B cell (primary cell): ENCODE data around the gene CLASP2. TPM values are rescaled to one million over a fixed set of nuclear protein-coding genes. Genes with fewer than 3 reads are reported as not detected.
A peak's percentile ranks its signal among the peaks of the same experiment; 100 is the strongest.
"Not testable (repeated sequence)": the region's sequence is repeated elsewhere in the genome, so short reads cannot be mapped to it uniquely, and the experiment has no call there.

ENCODE experiments used
- ATAC-seq: fragments of 200-7000 bp; cut with Tn5 transposase; one replicate; pipeline ENCODE4 v1.10.0; 2021; ENCODE audit warnings: low read depth, mild to moderate bottlenecking, moderate number of reproducible peaks, moderate library complexity
- CTCF ChIA-PET: fragments of 350-600 bp; sonication (Branson Sonifier 250); formaldehyde crosslinking; loops from one replicate; lab custom pipeline; 2021; ENCODE audit warnings: antibody characterized with exemption, inconsistent platforms; lab: Charles Lee
- POLR2A ChIA-PET: fragments of 350-600 bp; sonication (Branson Sonifier 250); formaldehyde crosslinking; loops from one replicate; lab custom pipeline; 2021; ENCODE audit warnings: antibody characterized with exemption; lab: Charles Lee
- DNase-seq: peaks from one replicate; pipeline ENCODE4 v3.0.0; 2013
- H2AFZ ChIP-seq: 2 replicates; pipeline ENCODE4 v1.6.1; 2012; ENCODE audit warnings: mild to moderate bottlenecking, low read depth, low read length; ENCODE audit not compliant: insufficient read depth, poor library complexity, severe bottlenecking
- H3K27ac ChIP-seq, 2 donors: 1 replicate in 1 of 2; 2 replicates in 1 of 2; pipeline ENCODE4 v1.5.1; 2012 to 2013; ENCODE audit warnings: low read length in 2 of 2, mild to moderate bottlenecking in 2 of 2, moderate library complexity in 1 of 2
- H3K27me3 ChIP-seq, 4 experiments: fragments of 200-600 bp in 1 of 4; sonication (generic) in 1 of 4; replicated peaks in 1 of 4; 1 replicate in 2 of 4; 2 replicates in 2 of 4; pipeline versions ENCODE4 v1.6.1 to v1.7.0; 2013 to 2016; ENCODE audit warnings: low read length in 3 of 4, mild to moderate bottlenecking in 2 of 4, mixed read lengths in 1 of 4, moderate library complexity in 1 of 4; ENCODE audit not compliant: insufficient read depth in 4 of 4, control insufficient read depth in 3 of 4; ENCODE audit errors: control extremely low read depth in 1 of 4
- H3K36me3 ChIP-seq, 2 experiments: replicated peaks in 1 of 2; 1 replicate in 1 of 2; 2 replicates in 1 of 2; pipeline versions ENCODE4 v1.6.1 to v1.7.1; 2013; ENCODE audit warnings: low read length in 1 of 2; ENCODE audit not compliant: insufficient read depth in 2 of 2, control insufficient read depth in 1 of 2; ENCODE audit errors: control extremely low read depth in 1 of 2, extremely low read depth in 1 of 2
- H3K4me1 ChIP-seq, 2 donors: fragments of 200-600 bp in 1 of 2; sonication (generic) in 1 of 2; 1 replicate in 1 of 2; 2 replicates in 1 of 2; pipeline versions ENCODE4 v1.5.1 to v1.6.1; 2013 to 2017; ENCODE audit warnings: low read length in 2 of 2; ENCODE audit not compliant: control insufficient read depth in 2 of 2, insufficient read depth in 2 of 2
- H3K4me2 ChIP-seq: replicated peaks from 2 replicates; pipeline ENCODE3; 2012; ENCODE audit warnings: mild to moderate bottlenecking, low read depth, low read length; ENCODE audit not compliant: poor library complexity, severe bottlenecking
- H3K4me3 ChIP-seq, 5 experiments: fragments of 200-600 bp in 1 of 5; sonication (generic) in 1 of 5; 1 replicate in 3 of 5; 2 replicates in 2 of 5; pipeline versions ENCODE4 v1.5.1 to v1.7.0; 2011 to 2016; ENCODE audit warnings: low read length in 4 of 5, mild to moderate bottlenecking in 4 of 5, low read depth in 2 of 5, control low read depth in 1 of 5, moderate library complexity in 1 of 5; ENCODE audit not compliant: insufficient read depth in 1 of 5; ENCODE audit errors: control extremely low read depth in 1 of 5, extremely low read depth in 1 of 5
- H3K79me2 ChIP-seq: fragments of 200-600 bp; sonication (generic); one replicate; pipeline ENCODE4 v1.6.0; 2016; ENCODE audit warnings: low read length; ENCODE audit not compliant: control insufficient read depth, insufficient read depth
- H3K9ac ChIP-seq: fragments of 200-600 bp; sonication (generic); 2 replicates; pipeline ENCODE4 v1.6.1; 2017; ENCODE audit warnings: mild to moderate bottlenecking, low read length, moderate library complexity
- H3K9me3 ChIP-seq, 3 donors: one replicate each; pipeline versions ENCODE4 v1.6.1 to v1.7.1; 2013; ENCODE audit warnings: low read length in 2 of 3; ENCODE audit not compliant: control insufficient read depth in 2 of 3, insufficient read depth in 1 of 3; ENCODE audit errors: control extremely low read depth in 1 of 3
- H4K20me1 ChIP-seq: 2 replicates; pipeline ENCODE4 v1.6.0; 2012; ENCODE audit warnings: mild to moderate bottlenecking, low read length; ENCODE audit not compliant: insufficient read depth, control insufficient read depth, poor library complexity, severe bottlenecking
- H3K27ac Mint-ChIP-seq: one replicate; pipeline ENCODE4 v1.8.0; 2021; ENCODE audit warnings: mixed read lengths
- H3K27me3 Mint-ChIP-seq: one replicate; pipeline ENCODE4 v1.8.0; 2021; ENCODE audit warnings: mixed read lengths
- H3K4me1 Mint-ChIP-seq: one replicate; pipeline ENCODE4 v1.8.0; 2021; ENCODE audit warnings: mixed read lengths
- H3K4me3 Mint-ChIP-seq: one replicate; pipeline ENCODE4 v1.8.0; 2021; ENCODE audit warnings: mixed read lengths
- H3K9me3 Mint-ChIP-seq: one replicate; pipeline ENCODE4 v1.8.0; 2022; ENCODE audit warnings: mixed read lengths; ENCODE audit not compliant: insufficient read depth
- EZH2 ChIP-seq: IDR thresholded peaks from 2 replicates; pipeline ENCODE4 v1.6.1; 2012; ENCODE audit warnings: borderline replicate concordance, low read depth, mild to moderate bottlenecking, moderate library complexity, low read length; ENCODE audit not compliant: insufficient read depth, poor library complexity, severe bottlenecking
- WGBS: methylation state at CpG from one replicate; pipeline ENCODE4 v1.1.5; 2013; ENCODE audit warnings: missing lambda C conversion rate; ENCODE audit not compliant: insufficient coverage; 5-methylcytosine and 5-hydroxymethylcytosine counted together
- intact Hi-C: fragments of 100-400 bp; cut with micrococcal nuclease; formaldehyde crosslinking; loops from one replicate; pipeline ENCODE4 v1.10.0; 2022
- polyA plus RNA-seq: library from polyadenylated mRNA; depleted of rRNA; stranded (reverse); fragments of >200 nt; gene quantifications from 2 replicates; pipeline ENCODE4 v1.2.3, GENCODE V29; 2012
- small RNA-seq: library from RNA; depleted of rRNA; stranded (forward); fragments of <200 nt; gene quantifications from one replicate; pipeline ENCODE3, GENCODE V24; 2012; ENCODE audit warnings: low replicate concordance, low read depth; ENCODE audit not compliant: insufficient read length
- total RNA-seq, 2 donors: library from RNA; stranded (reverse); fragments of 120-200 nt in 1 of 2; gene quantifications; 1 replicate in 1 of 2; 2 replicates in 1 of 2; pipeline versions ENCODE4 v1.2.3 to v1.2.4, GENCODE V29; 2013 to 2022
- TF ChIP-seq, protein P1 (sequence below): fragments of 200-600 bp; IDR thresholded peaks from one replicate; pipeline ENCODE4 v1.8.0; 2022; ENCODE audit warnings: antibody characterized with exemption, mild to moderate bottlenecking

CLASP2 gene
- total and polyA plus RNA-seq, 2 donors (not counting 1 experiment from before 2014, with no cell fraction given): 10.7 to 109 TPM

GRCh38 chr3:33447958-33448357 lies 270.1 kb downstream of the CLASP2 start:
- H3K9me3 ChIP-seq: peaks cover 0 to 6% (median 3%) of the 10 kb centered on the region in 3 donors
- DNase-seq (no peak), ATAC-seq (no peak)
- H3K9me3 Mint-ChIP-seq: no peaks in the 10 kb centered on the region
- intact Hi-C loops: no loop called here
- peaks cover 10% of the 10 kb centered on the region for H3K4me1 Mint-ChIP-seq
- H3K4me3 ChIP-seq: no peak overlapping the region
- no peak for TF ChIP-seq EZH2
- TF ChIP-seq, protein P1, sequence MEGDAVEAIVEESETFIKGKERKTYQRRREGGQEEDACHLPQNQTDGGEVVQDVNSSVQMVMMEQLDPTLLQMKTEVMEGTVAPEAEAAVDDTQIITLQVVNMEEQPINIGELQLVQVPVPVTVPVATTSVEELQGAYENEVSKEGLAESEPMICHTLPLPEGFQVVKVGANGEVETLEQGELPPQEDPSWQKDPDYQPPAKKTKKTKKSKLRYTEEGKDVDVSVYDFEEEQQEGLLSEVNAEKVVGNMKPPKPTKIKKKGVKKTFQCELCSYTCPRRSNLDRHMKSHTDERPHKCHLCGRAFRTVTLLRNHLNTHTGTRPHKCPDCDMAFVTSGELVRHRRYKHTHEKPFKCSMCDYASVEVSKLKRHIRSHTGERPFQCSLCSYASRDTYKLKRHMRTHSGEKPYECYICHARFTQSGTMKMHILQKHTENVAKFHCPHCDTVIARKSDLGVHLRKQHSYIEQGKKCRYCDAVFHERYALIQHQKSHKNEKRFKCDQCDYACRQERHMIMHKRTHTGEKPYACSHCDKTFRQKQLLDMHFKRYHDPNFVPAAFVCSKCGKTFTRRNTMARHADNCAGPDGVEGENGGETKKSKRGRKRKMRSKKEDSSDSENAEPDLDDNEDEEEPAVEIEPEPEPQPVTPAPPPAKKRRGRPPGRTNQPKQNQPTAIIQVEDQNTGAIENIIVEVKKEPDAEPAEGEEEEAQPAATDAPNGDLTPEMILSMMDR: no peak
- H3K27ac ChIP-seq: no peak overlapping the region
- no peaks in the 10 kb centered on the region for H3K27me3 Mint-ChIP-seq
- CTCF ChIA-PET: no interaction called here
- POLR2A ChIA-PET: no interaction called here
- no peak overlapping the region for H3K9ac ChIP-seq
- no peaks in the 10 kb centered on the region for H3K27me3 ChIP-seq
- no peaks in the 10 kb centered on the region for H4K20me1 ChIP-seq
- peaks cover 0 to 5% of the 10 kb centered on the region in 2 donors for H3K4me1 ChIP-seq
- H3K4me2 ChIP-seq: no peak overlapping the region
- H3K79me2 ChIP-seq: no peaks in the 10 kb centered on the region
- no peak overlapping the region for H3K27ac Mint-ChIP-seq
- over 99% methylated on average over 15 of the region's 15 CpGs for WGBS
- no peaks in the 10 kb centered on the region for H3K36me3 ChIP-seq
- H2AFZ ChIP-seq: no peak overlapping the region
- no peak overlapping the region for H3K4me3 Mint-ChIP-seq

DNA sequence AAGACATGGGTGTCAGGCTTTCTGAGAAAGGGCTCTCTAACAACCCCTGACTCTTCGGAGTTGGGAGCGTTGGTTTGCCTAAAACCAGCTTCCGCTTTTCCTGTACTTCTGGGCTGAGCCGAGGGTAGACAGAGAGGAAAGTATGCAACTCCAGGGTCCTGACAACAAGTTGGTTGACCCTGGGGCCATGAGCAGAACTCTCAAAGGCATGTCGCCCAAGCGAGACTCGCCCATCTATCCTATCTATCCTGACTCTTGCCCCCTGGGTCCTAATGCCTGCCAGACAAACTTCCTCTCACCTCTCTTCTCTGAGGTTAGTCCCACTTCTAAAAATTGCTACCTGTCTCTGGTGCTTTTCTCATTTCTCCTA lies 270.8 kb downstream of the CLASP2 start:
- peaks cover 10% of the 10 kb centered on the region for H3K4me1 Mint-ChIP-seq
- H3K27me3 ChIP-seq, H3K27ac ChIP-seq, intact Hi-C loops, H3K79me2 ChIP-seq, H3K4me1 ChIP-seq, POLR2A ChIA-PET, H3K27me3 Mint-ChIP-seq, DNase-seq, ATAC-seq, H3K9me3 Mint-ChIP-seq, H3K9ac ChIP-seq, H3K4me3 ChIP-seq, CTCF ChIA-PET, H3K9me3 ChIP-seq, H3K36me3 ChIP-seq, H3K4me2 ChIP-seq, H4K20me1 ChIP-seq, H3K27ac Mint-ChIP-seq: not testable (repeated sequence)
- WGBS: 88% methylated on average over 7 of the region's 7 CpGs
- peak overlapping the region; percentile 62 for H2AFZ ChIP-seq
- peak overlapping the region; percentile 82 for H3K4me3 Mint-ChIP-seq

Small RNA genes lying within 50 kb of the gene (small RNA-seq; reads per million reads assigned to genes)
- gene COX6CP10: not detected
- not detected for gene RNA5SP128

Other genes starting within 250 kb of the CLASP2 start
- 276 TPM in 2 replicates for gene PDCD6IP, start 80.4 kb upstream of the CLASP2 start, total RNA-seq
- gene PDCD6IP, start 80.4 kb upstream of the CLASP2 start, polyA plus RNA-seq: 61.7 and 103 TPM in 2 replicates